CD14-positive monocyte (primary cell): ENCODE results near the gene RCC1. TPM values are rescaled to one million over a fixed set of nuclear protein-coding genes. Genes with fewer than 3 reads are reported as not detected.
A peak's percentile ranks its signal among the peaks of the same experiment; 100 is the strongest.

Source experiments
- DNase-seq, 3 donors: peaks; one replicate each; pipeline ENCODE4 v3.0.0-alpha.2; 2011 to 2022
- H2AFZ ChIP-seq: 2 replicates; pipeline ENCODE4 v1.6.0; 2012; ENCODE audit warnings: mild to moderate bottlenecking, low read depth, low read length, inconsistent platforms; ENCODE audit not compliant: insufficient read depth, poor library complexity, severe bottlenecking
- H3K27ac ChIP-seq, 2 donors: 1 replicate in 1 of 2; 2 replicates in 1 of 2; pipeline ENCODE4 v1.5.1; 2012 to 2013; ENCODE audit warnings: low read length in 2 of 2, control low read depth in 1 of 2, inconsistent platforms in 1 of 2, low read depth in 1 of 2, mild to moderate bottlenecking in 1 of 2
- H3K27me3 ChIP-seq, 2 donors: one replicate each; pipeline versions ENCODE4 v1.6.0 to v1.6.1; 2011 to 2013; ENCODE audit warnings: low read length in 2 of 2; ENCODE audit not compliant: control insufficient read depth in 2 of 2, insufficient read depth in 2 of 2
- H3K36me3 ChIP-seq, 2 donors: replicated peaks in 1 of 2; 1 replicate in 1 of 2; 2 replicates in 1 of 2; pipeline versions ENCODE4 v1.5.1 to v1.6.1; 2012 to 2013; ENCODE audit warnings: low read length in 2 of 2, control low read depth in 1 of 2, inconsistent platforms in 1 of 2, mild to moderate bottlenecking in 1 of 2; ENCODE audit not compliant: insufficient read depth in 2 of 2, control insufficient read depth in 1 of 2
- H3K4me1 ChIP-seq, 2 donors: 1 replicate in 1 of 2; 2 replicates in 1 of 2; pipeline versions ENCODE4 v1.5.1 to v1.6.1; 2012 to 2013; ENCODE audit warnings: low read length in 2 of 2, control low read depth in 1 of 2, inconsistent platforms in 1 of 2, mild to moderate bottlenecking in 1 of 2, moderate library complexity in 1 of 2; ENCODE audit not compliant: insufficient read depth in 2 of 2, control insufficient read depth in 1 of 2
- H3K4me2 ChIP-seq: replicated peaks from 2 replicates; pipeline ENCODE3; 2012; ENCODE audit warnings: low read length, moderate library complexity, mild to moderate bottlenecking; ENCODE audit not compliant: poor library complexity, severe bottlenecking; ENCODE audit errors: extremely low read depth
- H3K4me3 ChIP-seq, 3 experiments: fragments of 200-600 bp in 1 of 3; sonication (generic) in 1 of 3; replicated peaks in 1 of 3; 1 replicate in 2 of 3; 2 replicates in 1 of 3; pipeline ENCODE4 v1.5.1; 2011 to 2013; ENCODE audit warnings: low read length in 3 of 3, mild to moderate bottlenecking in 3 of 3, control low read depth in 2 of 3, low read depth in 2 of 3, inconsistent platforms in 1 of 3, moderate library complexity in 1 of 3
- H3K79me2 ChIP-seq: 2 replicates; pipeline ENCODE4 v1.6.0; 2012; ENCODE audit warnings: mild to moderate bottlenecking, control low read depth, inconsistent platforms, low read length, moderate library complexity; ENCODE audit not compliant: insufficient read depth
- H3K9ac ChIP-seq: 2 replicates; pipeline ENCODE4 v1.6.0; 2017; ENCODE audit warnings: low read length, mild to moderate bottlenecking; ENCODE audit not compliant: insufficient read depth, poor library complexity, severe bottlenecking
- H3K9me3 ChIP-seq, 2 donors: replicated peaks in 1 of 2; 1 replicate in 1 of 2; 2 replicates in 1 of 2; pipeline versions ENCODE4 v1.5.1 to v1.6.1; 2012 to 2013; ENCODE audit warnings: low read length in 2 of 2, control low read depth in 1 of 2; ENCODE audit not compliant: control insufficient read depth in 1 of 2, insufficient read depth in 1 of 2
- H4K20me1 ChIP-seq: 2 replicates; pipeline ENCODE4 v1.6.0; 2012; ENCODE audit warnings: mild to moderate bottlenecking, low read length, control low read depth, moderate library complexity; ENCODE audit not compliant: insufficient read depth
- H3K27ac Mint-ChIP-seq, 7 donors: one replicate each; pipeline ENCODE4 v1.8.0; 2020; ENCODE audit warnings: mild to moderate bottlenecking in 7 of 7, mixed read lengths in 7 of 7, moderate library complexity in 6 of 7, inconsistent platforms in 2 of 7
- H3K27me3 Mint-ChIP-seq, 3 donors: one replicate each; pipeline ENCODE4 v1.8.0; 2021 to 2022; ENCODE audit warnings: low read depth in 3 of 3, mild to moderate bottlenecking in 3 of 3, mixed read lengths in 3 of 3, moderate library complexity in 3 of 3, inconsistent platforms in 1 of 3
- H3K36me3 Mint-ChIP-seq, 2 donors: one replicate each; pipeline ENCODE4 v1.8.0; 2020; ENCODE audit warnings: mixed read lengths in 2 of 2, inconsistent platforms in 1 of 2, mild to moderate bottlenecking in 1 of 2
- H3K4me1 Mint-ChIP-seq: one replicate; pipeline ENCODE4 v1.8.0; 2020; ENCODE audit warnings: mild to moderate bottlenecking, mixed read lengths
- H3K4me3 Mint-ChIP-seq, 2 donors: one replicate each; pipeline ENCODE4 v1.8.0; 2020; ENCODE audit warnings: mild to moderate bottlenecking in 2 of 2, mixed read lengths in 2 of 2, moderate library complexity in 1 of 2
- H3K9me3 Mint-ChIP-seq, 7 donors: one replicate each; pipeline ENCODE4 v1.8.0; 2020 to 2022; ENCODE audit warnings: mixed read lengths in 7 of 7, mild to moderate bottlenecking in 6 of 7, moderate library complexity in 6 of 7, inconsistent platforms in 2 of 7
- WGBS: methylation state at CpG from one replicate; pipeline ENCODE4 v1.1.5; 2013; ENCODE audit warnings: missing lambda C conversion rate; ENCODE audit not compliant: insufficient coverage; 5-methylcytosine and 5-hydroxymethylcytosine counted together
- intact Hi-C, 2 donors: fragments of 100-400 bp; cut with micrococcal nuclease; formaldehyde crosslinking; loops; one replicate each; pipeline versions ENCODE4 v1.15.0 to v1.15.1; 2023
- polyA plus RNA-seq, 3 donors: library from polyadenylated mRNA; depleted of rRNA in 1 of 3; unstranded in 2 of 3; stranded (reverse) in 1 of 3; fragments of 300-500 nt in 2 of 3; fragments of >200 nt in 1 of 3; fragmentation: Illumina TruSeq in 2 of 3; gene quantifications; 1 replicate in 2 of 3; 2 replicates in 1 of 3; pipeline ENCODE4 v1.2.3, GENCODE V29; 2012 to 2021
- TF ChIP-seq, protein P1 (sequence below): fragments of 200-600 bp; IDR thresholded peaks from one replicate; pipeline ENCODE4 v1.8.0; 2022; ENCODE audit warnings: antibody characterized with exemption, mild to moderate bottlenecking

RCC1 gene
- polyA plus RNA-seq, 3 donors: 8.7 to 10.6 (median 10.1) TPM

DNA sequence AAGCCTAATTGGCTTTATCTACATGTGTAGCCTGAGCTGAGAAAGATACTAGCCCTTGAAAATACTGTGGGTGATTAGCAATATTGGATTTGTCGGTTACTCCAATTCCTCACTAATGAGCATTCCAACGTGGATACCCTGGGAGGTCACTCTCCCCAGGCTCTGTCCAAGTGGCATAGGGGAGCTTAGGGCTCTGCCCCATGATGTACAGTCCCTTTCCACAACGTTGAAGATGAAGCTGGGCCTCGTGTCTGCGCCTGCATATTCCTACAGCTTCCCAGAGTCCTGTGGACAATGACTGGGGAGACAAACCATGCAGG, 2.6 kb downstream of the RCC1 start:
- intact Hi-C loops: loop anchor here in 1 of 2 donors (5.0 to 10.0 kb wide), 5 partner anchors 74 to 674 kb away; partner anchors contain the start of genes RNU11, SESN2 and SRSF4
- Histone ChIP-seq H2AFZ (no peak overlapping the region), H3K4me3 (peak overlapping the region in 1 of 3 experiments; percentile 93), H3K79me2 (peaks cover 71% of the 10 kb centered on the region), H3K9ac (peak overlapping the region; percentile 74), H4K20me1 (peaks cover 73% of the 10 kb centered on the region), H3K9me3 (no peaks in the 10 kb centered on the region), H3K4me1 (peaks cover 42 to 49% of the 10 kb centered on the region in 2 donors), H3K36me3 (peaks cover 46 to 54% of the 10 kb centered on the region in 2 donors), H3K27me3 (no peaks in the 10 kb centered on the region), H3K27ac (peak overlapping the region in 1 of 2 donors; percentile 81), H3K4me2 (peak overlapping the region; percentile 72)
- Mint-ChIP-seq H3K36me3 (peaks cover 39 to 51% of the 10 kb centered on the region in 2 donors), H3K9me3 (peaks cover 0 to 3% (median 0%) of the 10 kb centered on the region in 7 donors), H3K27me3 (no peaks in the 10 kb centered on the region), H3K27ac (peak overlapping the region; percentile 10 to 88 (median 82)), H3K4me1 (peaks cover 59% of the 10 kb centered on the region), H3K4me3 (peak overlapping the region in 1 of 2 donors; percentile 71)
- no peak for DNase-seq
- 20% methylated on average over 2 of the region's 5 CpGs for WGBS
- TF ChIP-seq, protein P1, sequence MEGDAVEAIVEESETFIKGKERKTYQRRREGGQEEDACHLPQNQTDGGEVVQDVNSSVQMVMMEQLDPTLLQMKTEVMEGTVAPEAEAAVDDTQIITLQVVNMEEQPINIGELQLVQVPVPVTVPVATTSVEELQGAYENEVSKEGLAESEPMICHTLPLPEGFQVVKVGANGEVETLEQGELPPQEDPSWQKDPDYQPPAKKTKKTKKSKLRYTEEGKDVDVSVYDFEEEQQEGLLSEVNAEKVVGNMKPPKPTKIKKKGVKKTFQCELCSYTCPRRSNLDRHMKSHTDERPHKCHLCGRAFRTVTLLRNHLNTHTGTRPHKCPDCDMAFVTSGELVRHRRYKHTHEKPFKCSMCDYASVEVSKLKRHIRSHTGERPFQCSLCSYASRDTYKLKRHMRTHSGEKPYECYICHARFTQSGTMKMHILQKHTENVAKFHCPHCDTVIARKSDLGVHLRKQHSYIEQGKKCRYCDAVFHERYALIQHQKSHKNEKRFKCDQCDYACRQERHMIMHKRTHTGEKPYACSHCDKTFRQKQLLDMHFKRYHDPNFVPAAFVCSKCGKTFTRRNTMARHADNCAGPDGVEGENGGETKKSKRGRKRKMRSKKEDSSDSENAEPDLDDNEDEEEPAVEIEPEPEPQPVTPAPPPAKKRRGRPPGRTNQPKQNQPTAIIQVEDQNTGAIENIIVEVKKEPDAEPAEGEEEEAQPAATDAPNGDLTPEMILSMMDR: no peak

DNA sequence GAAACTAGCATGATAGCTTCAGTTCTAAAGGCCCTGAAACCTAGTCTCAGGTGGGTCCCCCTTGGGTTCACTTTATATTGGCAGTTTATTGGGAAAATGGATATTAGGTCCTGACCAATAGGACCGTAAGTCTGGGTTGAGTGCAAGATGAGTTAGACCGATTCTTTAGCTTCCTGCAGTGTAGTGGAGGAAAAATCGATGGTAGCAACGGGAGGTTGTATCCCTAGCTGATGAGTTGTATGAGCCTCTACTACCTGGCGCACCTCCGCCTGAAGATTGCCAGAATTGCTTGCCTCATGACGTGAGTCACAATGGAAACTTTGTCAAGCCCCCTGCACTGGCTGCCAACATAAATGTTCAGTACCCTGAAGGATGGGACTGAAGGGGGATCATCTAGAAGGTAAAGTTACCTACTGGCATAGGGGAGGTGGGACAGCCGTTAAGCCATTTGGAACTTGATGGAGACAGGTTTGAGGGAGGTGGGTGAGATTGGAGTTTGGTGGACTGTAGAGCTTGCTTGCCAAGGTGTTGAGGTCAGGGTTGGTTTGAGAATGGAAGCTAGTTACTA, 3.9 kb downstream of the RCC1 start:
- Histone ChIP-seq H3K79me2 (peaks cover 76% of the 10 kb centered on the region), H3K4me1 (peaks cover 42 to 49% of the 10 kb centered on the region in 2 donors), H3K9me3 (no peaks in the 10 kb centered on the region), H3K27ac (peak overlapping the region in 1 of 2 donors; percentile 81), H3K27me3 (no peaks in the 10 kb centered on the region), H4K20me1 (peaks cover 82% of the 10 kb centered on the region), H3K4me2 (peak overlapping the region; percentile 3), H3K36me3 (peaks cover 53 to 67% of the 10 kb centered on the region in 2 donors), H3K9ac (peak overlapping the region; percentile 28), H3K4me3 (no peak overlapping the region), H2AFZ (no peak overlapping the region)
- peak overlapping the region; percentile 52 to 54 for H3K4me3 Mint-ChIP-seq
- peaks cover 42 to 65% of the 10 kb centered on the region in 2 donors for H3K36me3 Mint-ChIP-seq
- peak overlapping the region in 6 of 7 donors; percentile 16 to 88 (median 65) for H3K27ac Mint-ChIP-seq
- no peaks in the 10 kb centered on the region for H3K27me3 Mint-ChIP-seq
- peaks cover 0 to 3% (median 0%) of the 10 kb centered on the region in 7 donors for H3K9me3 Mint-ChIP-seq
- intact Hi-C loops: loop anchor here in 1 of 2 donors (5.0 to 10.0 kb wide), 6 partner anchors 73 to 673 kb away; partner anchors contain the start of genes RNU11, SESN2, SRSF4 and YTHDF2
- DNase-seq: no peak
- WGBS: 54% methylated on average over 6 of the region's 8 CpGs
- H3K4me1 Mint-ChIP-seq: peaks cover 59% of the 10 kb centered on the region
- TF ChIP-seq, protein P1: no peak
